Stimulated activated CD8-positive, alpha-beta memory T cell treated with anti-CD3 and anti-CD28 coated beads, Interleukin-2, amount 100 ng/mL, for 48 hours (primary cell): Measurements from ENCODE around the gene AKR1E2.

Source experiments
- DNase-seq, 2 donors: peaks; one replicate each; pipeline ENCODE4 v3.0.0-alpha.2; 2020; ENCODE audit warnings: low read depth in 2 of 2

The AKR1E2 gene

GRCh38 chr10:4825868-4826791, at the start of gene AKR1E2:
Gene AKR1E2, plus strand, starts transcription at chr10:4826207. Its CDS starts 118 bp downstream, at chr10:4826325.
- peak; percentile 39 to 68 for DNase-seq

DNA sequence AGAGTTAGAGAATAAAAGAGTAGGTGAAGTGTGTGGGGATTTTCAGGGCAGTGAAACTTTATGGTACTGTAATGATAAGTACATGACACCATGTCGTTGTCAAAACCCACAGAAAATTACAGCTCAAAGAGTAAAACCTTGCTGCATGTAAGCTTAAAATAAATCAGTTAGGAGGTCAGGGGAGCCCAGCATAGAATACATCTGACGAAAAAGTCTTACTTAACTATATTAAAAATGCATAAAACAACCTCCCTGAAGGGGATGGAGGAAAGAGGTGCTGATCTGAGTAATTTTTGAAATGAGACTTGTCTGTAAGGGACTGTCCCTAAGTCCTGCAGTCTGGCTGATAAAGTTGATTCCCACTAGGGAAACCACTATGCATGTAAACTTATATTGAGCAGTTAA, 49.8 kb upstream of the AKR1E2 start:
- DNase-seq, result no peak

- no peak for DNase-seq
These were observed 47.2 kb upstream of the AKR1E2 start for GRCh38 chr10:4778761-4779160.

DNA sequence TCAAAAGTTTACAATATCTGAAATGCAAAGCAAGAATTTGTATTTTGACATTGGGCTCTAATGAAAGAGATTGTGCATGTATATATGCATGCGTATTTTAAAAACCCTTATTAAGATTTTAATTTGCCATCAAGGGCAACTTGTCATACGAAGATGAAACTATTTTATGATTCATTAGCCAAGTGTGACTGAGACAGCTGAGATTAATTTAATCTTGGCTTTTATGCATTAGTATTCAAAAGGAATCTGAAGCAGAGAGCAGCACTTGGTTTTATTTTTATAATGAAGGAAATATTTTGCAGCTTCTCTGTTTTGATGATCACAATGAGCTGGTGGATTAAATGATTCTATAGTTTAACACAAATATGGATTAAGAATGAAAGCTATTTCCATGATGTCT, 45.9 kb upstream of the AKR1E2 start:
- DNase-seq, result no peak

- no peak for DNase-seq
These were observed 45.2 kb upstream of the AKR1E2 start for GRCh38 chr10:4780782-4781181.

- no peak for DNase-seq
These were observed 44.1 kb upstream of the AKR1E2 start for GRCh38 chr10:4781955-4782354.

DNA sequence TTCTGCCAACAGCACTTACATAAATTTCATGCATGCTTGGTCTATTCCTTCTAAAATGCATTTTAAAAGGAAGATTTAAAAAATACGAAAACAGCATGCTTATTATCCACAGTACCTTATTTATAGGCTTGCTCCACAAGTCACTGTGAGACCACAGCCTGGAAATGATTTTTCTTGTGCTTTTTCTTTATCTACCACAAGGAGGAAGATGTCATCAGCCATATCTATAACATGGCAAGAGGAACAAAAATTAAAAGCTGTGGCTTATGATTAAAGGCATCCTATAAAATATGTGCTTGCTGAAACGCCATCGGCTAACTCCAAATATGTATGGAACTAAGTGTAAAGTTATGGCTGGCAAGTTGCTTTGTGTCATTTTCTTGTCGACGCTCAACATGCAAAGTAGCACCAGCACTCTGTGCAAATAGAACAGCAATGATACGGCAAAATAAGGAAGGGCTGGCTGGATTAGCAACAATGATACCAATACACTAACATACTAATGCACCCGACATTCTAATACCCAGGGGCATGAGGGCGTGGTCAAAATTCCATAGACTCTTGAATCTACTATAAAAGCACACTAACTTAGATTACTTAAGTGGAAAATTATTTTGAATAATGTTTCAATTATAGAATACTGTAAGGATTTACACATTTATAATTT, 41.2 kb upstream of the AKR1E2 start:
- DNase-seq, result no peak

DNA sequence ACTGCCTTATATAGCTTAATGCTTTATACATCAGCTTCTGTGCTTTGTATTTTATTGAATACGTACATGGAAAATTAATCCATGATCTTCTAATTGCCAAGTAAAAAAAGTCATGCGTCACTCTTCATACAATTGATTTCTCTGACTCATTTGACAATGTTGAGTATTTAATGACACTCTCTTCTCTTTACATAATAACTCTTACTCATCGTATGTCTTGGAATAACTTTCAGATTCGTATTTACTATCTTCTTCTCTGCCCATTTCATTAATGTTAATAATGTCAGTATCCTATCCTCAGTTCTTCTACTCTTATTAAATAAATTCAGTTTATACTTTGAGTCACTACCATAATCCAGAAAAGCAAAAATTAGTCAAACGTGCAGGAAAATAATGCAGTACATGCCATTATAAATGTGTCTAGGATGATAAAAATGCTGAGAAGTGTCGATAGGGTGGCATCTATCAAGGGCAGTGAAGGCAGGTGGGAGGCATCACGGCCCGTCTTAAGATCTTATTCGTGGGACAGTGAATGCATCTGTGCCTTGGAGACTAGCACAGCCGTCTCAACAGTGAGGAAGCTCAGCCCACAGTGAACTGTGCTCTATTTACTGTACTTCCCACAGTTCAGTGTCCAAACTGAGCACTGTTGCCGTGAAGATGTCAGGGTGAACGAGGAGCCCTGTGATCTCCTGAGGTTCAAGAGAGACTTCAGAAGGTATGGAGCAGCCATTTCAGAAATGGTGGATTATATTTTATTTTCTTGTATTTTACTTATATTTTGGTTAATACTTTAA, 39.8 kb upstream of the AKR1E2 start:
- DNase-seq, result no peak

DNA sequence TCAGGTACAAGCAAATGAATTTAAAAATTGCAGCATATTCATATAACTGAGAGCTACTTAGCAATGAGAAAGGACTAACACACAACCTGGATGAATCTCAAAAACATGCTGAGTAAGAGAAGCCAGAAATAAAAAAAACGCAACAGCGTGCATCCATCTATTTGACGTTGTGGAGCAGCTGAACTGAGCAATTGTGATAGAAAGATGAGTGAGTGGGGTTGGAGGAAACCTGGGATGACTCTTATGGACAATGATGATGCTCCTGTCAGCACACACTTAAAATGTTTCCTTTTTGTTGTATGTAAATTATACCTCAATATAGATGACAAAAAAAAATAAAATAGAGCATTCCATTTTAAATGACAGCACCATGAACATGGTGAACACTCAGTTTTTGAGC, 36.0 kb upstream of the AKR1E2 start:
- no peak for DNase-seq

DNA sequence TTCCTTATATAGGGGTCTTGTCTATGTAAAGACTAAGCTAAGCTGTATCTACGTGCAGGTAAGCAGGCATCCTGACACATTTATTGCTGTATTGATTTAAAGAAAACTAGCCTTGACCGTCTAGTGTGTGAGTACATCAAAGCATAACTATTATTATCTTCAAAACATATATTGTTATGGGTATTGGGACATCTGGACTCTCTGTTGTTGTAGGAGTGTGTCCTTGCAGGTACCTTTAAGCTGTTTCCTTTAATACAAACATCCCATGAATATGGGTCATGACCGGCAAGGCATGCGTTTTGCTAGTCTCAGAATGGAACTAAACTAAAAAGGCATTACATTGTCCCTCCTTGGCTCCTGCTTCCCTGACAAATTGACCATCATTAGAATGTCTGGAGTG, 35.1 kb upstream of the AKR1E2 start:
- no peak for DNase-seq

DNA sequence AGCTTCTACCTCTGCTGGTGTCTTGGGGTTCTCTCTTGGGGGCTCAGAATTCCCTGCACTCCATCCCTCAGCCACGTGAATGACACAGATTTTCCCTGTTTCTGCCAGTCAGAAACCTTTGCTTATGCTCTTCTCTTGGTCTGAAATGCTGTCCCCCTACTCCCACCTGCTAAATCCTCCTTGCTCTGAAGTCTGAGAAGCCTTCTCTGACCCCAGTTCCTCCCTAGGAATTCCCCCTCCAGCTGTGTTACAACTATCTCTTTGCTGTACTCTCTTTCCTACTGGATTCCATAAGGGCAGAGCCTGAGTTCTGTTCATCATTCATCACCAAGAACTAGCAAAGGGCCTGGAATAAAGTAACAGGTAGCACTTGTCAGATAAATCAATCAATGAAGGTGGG, 33.6 kb upstream of the AKR1E2 start:
- DNase-seq, result no peak

DNA sequence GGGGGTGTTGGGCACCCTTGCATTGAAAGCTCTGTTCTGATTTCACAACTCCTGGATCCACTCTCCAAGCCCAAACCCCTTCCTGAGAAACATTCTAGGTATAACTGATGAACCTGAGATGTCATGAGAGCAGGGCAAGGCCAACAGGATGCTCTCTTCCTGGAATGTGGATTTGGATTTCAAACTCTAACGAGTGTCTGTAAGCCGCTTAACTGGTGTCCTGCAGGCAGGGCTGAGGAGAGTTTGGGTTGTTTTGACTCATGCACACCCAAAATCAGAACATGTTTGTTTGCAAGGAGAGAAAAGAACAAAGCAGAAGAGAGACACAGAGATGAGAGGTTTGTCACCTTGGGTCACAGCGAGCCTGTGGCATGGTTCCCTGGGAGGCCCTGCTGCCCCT, 24.6 kb upstream of the AKR1E2 start:
- no peak for DNase-seq

- no peak for DNase-seq
These were observed 23.1 kb upstream of the AKR1E2 start for GRCh38 chr10:4802711-4803487.

DNA sequence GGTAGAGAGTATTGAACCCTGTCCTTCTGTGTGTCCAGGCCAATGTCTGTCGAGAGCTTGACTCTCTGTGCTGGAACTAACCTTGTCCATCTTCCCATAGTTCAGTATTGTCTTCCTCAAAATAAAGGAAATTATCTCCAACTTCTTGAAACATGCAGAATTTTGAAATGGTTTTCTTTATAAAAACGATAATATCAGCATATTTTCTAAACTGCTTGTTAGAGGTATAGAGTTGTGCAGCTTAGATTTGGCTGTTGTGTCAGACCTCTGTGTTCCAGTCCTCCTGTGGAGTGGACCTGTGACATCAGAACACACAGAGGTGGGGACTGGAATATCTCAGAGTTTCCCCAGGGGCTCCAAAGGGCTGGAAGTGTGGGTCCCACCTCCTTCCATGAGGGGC, 22.2 kb upstream of the AKR1E2 start:
- no peak for DNase-seq

GRCh38 chr10:4804465-4804864, 21.5 kb upstream of the AKR1E2 start:
- no peak for DNase-seq

- DNase-seq, result no peak
These were observed 19.5 kb upstream of the AKR1E2 start for GRCh38 chr10:4806534-4806933.

GRCh38 chr10:4807761-4808507, 18.1 kb upstream of the AKR1E2 start:
- no peak for DNase-seq

- DNase-seq, result no peak
These were observed 16.9 kb upstream of the AKR1E2 start for GRCh38 chr10:4809156-4809555.

DNA sequence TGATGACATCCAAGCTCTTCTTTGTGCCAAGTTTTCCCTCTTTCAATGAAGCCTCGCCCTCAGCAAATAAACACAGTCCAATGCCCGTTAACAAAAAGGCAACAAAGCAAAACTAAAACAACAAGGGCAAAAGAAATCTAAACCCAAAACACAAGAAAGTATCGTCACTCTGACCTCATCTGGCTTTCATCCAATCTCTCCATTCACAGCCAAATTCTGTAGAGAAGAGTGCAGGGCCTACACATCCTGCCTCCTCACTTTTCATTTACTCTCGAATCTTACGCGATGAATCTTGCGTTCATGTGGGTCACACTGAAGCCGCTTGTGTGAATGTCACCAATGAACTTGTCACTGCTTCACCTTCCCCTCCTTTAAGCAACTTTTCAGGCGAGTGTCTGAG, 15.9 kb upstream of the AKR1E2 start:
- DNase-seq, result no peak

- DNase-seq, result no peak
These were observed 14.0 kb upstream of the AKR1E2 start for GRCh38 chr10:4812046-4812445.

DNA sequence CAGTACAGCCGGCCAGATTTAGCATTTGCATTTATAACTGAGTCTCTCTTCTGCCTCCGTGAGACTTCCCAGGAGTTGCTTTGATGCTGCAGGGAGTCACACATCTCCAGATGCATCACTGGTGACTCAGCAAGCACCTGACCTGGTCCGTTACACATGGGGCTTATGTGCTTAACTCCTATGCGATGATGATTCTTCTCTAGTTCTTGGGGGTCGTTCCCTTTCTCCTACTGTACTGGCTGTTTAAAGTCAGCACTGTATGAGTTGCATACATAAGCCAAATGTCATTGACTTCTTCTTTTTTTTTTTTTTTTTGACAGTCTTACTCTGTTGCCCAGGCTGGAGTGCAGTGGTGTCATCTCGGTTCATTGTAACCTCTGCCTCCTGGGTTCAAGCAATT, 13.0 kb upstream of the AKR1E2 start:
- DNase-seq, result no peak
